ENCODE data around the gene CWC25. TPM values are rescaled to one million over a fixed set of nuclear protein-coding genes. Genes with fewer than 3 reads are reported as not detected.

The CWC25 gene
- total and polyA plus RNA-seq, 2 of the 13 experiments (the other 11 are each of a cell fraction or from before 2014, with no cell fraction given): 15.6 to 22.7 TPM

DNA sequence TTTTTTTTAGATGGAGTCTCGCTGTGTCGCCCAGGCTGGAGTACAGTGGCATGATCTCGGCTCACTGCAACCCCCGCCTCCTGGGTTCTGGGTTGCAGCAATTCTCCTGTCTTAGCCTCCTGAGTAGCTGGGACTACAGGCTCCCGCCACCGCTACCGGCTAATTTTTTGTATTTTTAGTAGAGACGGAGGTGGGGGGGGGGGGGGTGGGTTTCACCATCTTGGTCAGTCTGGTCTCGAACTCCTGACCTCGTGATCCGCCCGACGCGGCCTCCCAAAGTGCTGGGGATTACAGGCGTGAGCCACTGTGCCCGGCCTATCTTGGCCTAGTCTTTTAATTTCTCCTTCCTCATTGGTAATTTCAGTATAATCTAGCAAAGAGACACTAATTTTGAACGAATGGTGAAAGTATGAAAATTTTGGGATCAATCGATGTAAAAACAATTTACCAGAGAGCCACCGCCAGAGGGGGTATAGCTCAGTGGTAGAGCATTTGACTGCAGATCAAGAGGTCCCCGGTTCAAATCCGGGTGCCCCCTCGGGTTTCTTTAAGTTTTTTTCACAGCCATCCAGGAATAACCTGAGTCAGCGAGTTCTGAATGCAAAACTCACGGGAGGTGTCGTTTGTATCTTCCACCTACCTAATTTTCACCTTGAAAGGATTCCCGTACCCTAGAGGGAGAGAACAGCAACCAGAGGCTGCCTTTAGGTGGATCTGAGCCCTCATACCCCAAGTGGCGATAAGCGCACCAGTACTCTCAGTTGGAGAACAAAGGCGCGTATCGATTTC, 42.3 kb upstream of the CWC25 start (continued):
- TF ChIP-seq, protein P1, sequence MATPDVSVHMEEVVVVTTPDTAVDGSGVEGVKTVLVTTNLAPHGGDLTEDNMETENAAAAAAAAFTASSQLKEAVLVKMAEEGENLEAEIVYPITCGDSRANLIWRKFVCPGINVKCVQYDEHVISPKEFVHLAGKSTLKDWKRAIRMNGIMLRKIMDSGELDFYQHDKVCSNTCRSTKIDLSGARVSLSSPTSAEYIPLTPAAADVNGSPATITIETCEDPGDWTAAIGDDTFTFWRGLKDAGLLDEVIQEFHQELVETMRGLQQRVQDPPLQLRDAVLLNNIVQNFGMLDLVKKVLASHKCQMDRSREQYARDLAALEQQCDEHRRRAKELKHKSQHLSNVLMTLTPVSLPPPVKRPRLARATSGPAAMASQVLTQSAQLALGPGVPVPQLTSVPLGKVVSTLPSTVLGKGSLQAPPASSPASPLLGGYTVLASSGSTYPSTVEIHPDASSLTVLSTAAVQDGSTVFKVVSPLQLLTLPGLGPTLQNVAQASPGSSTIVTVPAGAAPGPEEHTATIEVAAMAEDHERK (CRISPR knock-in tag; IDR thresholded peaks at IDR 0.05; ENCODE audit: low read depth): no peak
- TF ChIP-seq, protein P2, sequence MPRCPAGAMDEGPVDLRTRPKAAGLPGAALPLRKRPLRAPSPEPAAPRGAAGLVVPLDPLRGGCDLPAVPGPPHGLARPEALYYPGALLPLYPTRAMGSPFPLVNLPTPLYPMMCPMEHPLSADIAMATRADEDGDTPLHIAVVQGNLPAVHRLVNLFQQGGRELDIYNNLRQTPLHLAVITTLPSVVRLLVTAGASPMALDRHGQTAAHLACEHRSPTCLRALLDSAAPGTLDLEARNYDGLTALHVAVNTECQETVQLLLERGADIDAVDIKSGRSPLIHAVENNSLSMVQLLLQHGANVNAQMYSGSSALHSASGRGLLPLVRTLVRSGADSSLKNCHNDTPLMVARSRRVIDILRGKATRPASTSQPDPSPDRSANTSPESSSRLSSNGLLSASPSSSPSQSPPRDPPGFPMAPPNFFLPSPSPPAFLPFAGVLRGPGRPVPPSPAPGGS (CRISPR knock-in tag; IDR thresholded peaks at IDR 0.05): no peak
- TF ChIP-seq TGIF2 (CRISPR knock-in tag; IDR thresholded peaks at IDR 0.05) (no peak), PPARG (CRISPR knock-in tag; conservative IDR thresholded peaks at IDR 0.05) (no peak; the same call in 1 of the 2 replicates), ZNF775 (CRISPR knock-in tag; IDR thresholded peaks at IDR 0.05; ENCODE audit: borderline replicate concordance) (no peak), ZNF335 (CRISPR knock-in tag; IDR thresholded peaks at IDR 0.05) (no peak), KMT2A (CRISPR knock-in tag; IDR thresholded peaks at IDR 0.05) (0 out of 2 replicates have a peak, but pooled peaks have one; percentile 10), ZFP36 (IDR thresholded peaks at IDR 0.05; ENCODE audit: borderline replicate concordance, low read depth, low read length, partially characterized antibody) (no peak), NFE2 (CRISPR knock-in tag; IDR thresholded peaks at IDR 0.05) (no peak), ZNF7 (CRISPR knock-in tag; IDR thresholded peaks at IDR 0.05) (no peak), SP1 (IDR thresholded peaks at IDR 0.05) (no peak), SP1 (CRISPR knock-in tag; IDR thresholded peaks at IDR 0.05) (no peak), GATAD1 (CRISPR knock-in tag; IDR thresholded peaks at IDR 0.05) (no peak), GZF1 (CRISPR knock-in tag; IDR thresholded peaks at IDR 0.05) (no peak), ZNF44 (CRISPR knock-in tag; IDR thresholded peaks at IDR 0.05) (0 out of 2 replicates have a peak, but pooled peaks have one; percentile 36), ZNF138 (CRISPR knock-in tag; IDR thresholded peaks at IDR 0.05; ENCODE audit: low read depth) (no peak), EP300 (IDR thresholded peaks at IDR 0.05; ENCODE audit: low read depth in 2 of 2, low read length in 2 of 2) (peak in 1 of 2 experiments; percentile 31; a peak in 1 of 4 replicates), EP300 (CRISPR knock-in tag; IDR thresholded peaks at IDR 0.05; ENCODE audit: borderline replicate concordance) (no peak), HOXA5 (CRISPR knock-in tag; IDR thresholded peaks at IDR 0.05) (peak; percentile 85), ZNF781 (CRISPR knock-in tag; IDR thresholded peaks at IDR 0.05; ENCODE audit: borderline replicate concordance, not compliant biosample characterization) (peak; percentile 25), ZNF552 (CRISPR knock-in tag; IDR thresholded peaks at IDR 0.05; ENCODE audit: borderline replicate concordance) (no peak), EZH2 (conservative IDR thresholded peaks at IDR 0.05; ENCODE audit: low read depth, low read length) (no peak), TBP (CRISPR knock-in tag; IDR thresholded peaks at IDR 0.05) (no peak), NFIC (IDR thresholded peaks at IDR 0.05; ENCODE audit: low read length) (no peak), MEF2D (CRISPR knock-in tag; IDR thresholded peaks at IDR 0.05) (no peak), MZF1 (CRISPR knock-in tag; IDR thresholded peaks at IDR 0.05; ENCODE audit: borderline replicate concordance) (no peak)
- TF ChIP-seq, protein P3, sequence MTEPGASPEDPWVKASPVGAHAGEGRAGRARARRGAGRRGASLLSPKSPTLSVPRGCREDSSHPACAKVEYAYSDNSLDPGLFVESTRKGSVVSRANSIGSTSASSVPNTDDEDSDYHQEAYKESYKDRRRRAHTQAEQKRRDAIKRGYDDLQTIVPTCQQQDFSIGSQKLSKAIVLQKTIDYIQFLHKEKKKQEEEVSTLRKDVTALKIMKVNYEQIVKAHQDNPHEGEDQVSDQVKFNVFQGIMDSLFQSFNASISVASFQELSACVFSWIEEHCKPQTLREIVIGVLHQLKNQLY (CRISPR knock-in tag; IDR thresholded peaks at IDR 0.05): no peak
- TF ChIP-seq, protein P4, sequence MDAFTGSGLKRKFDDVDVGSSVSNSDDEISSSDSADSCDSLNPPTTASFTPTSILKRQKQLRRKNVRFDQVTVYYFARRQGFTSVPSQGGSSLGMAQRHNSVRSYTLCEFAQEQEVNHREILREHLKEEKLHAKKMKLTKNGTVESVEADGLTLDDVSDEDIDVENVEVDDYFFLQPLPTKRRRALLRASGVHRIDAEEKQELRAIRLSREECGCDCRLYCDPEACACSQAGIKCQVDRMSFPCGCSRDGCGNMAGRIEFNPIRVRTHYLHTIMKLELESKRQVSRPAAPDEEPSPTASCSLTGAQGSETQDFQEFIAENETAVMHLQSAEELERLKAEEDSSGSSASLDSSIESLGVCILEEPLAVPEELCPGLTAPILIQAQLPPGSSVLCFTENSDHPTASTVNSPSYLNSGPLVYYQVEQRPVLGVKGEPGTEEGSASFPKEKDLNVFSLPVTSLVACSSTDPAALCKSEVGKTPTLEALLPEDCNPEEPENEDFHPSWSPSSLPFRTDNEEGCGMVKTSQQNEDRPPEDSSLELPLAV (CRISPR knock-in tag; conservative IDR thresholded peaks at IDR 0.05; ENCODE audit: low read depth): no peak

Measured in HepG2 (cell line).